ENCODE measurements around the gene FOXN3. TPM values are rescaled to one million over a fixed set of nuclear protein-coding genes. Genes with fewer than 3 reads are reported as not detected.
A peak's percentile ranks its signal among the peaks of the same experiment; 100 is the strongest.

The FOXN3 gene
- total RNA-seq, 2 donors from 2014 or later = 53.9 to 141 TPM

GRCh38 chr14:89435492-89435891 lies 18.5 kb upstream of the FOXN3 start:
- 86% methylated on average over 7 of the region's 7 CpGs for WGBS
- H3K36me3 ChIP-seq = no peaks in the 10 kb centered on the region
- no peak overlapping the region for H3K4me3 ChIP-seq
- DNase-seq (ENCODE audit: low spot score) = no peak
- no peaks in the 10 kb centered on the region for H3K27me3 ChIP-seq (replicated peaks; ENCODE audit: insufficient read depth)
- no peak overlapping the region for H3K27ac ChIP-seq
- intact Hi-C loops (cut with DNase I) = no loop called here
- TF ChIP-seq POLR2AphosphoS5 (IDR thresholded peaks at IDR 0.05) (no peak), CTCF (IDR thresholded peaks at IDR 0.05) (no peak), POLR2A (IDR thresholded peaks at IDR 0.05) (no peak)
- no peaks in the 10 kb centered on the region for H3K9me3 ChIP-seq
- H3K4me1 ChIP-seq (replicated peaks) = no peaks in the 10 kb centered on the region

GRCh38 chr14:89432226-89432625 lies 15.2 kb upstream of the FOXN3 start:
- Histone ChIP-seq H3K9me3 (no peaks in the 10 kb centered on the region), H3K36me3 (no peaks in the 10 kb centered on the region), H3K4me3 (no peak overlapping the region), H3K27ac (no peak overlapping the region), H3K4me1 (replicated peaks) (peaks cover 6% of the 10 kb centered on the region), H3K27me3 (replicated peaks; ENCODE audit: insufficient read depth) (no peaks in the 10 kb centered on the region)
- intact Hi-C loops (cut with DNase I) = no loop called here
- DNase-seq (ENCODE audit: low spot score) = no peak
- TF ChIP-seq POLR2AphosphoS5 (IDR thresholded peaks at IDR 0.05) = no peak
- TF ChIP-seq POLR2A (IDR thresholded peaks at IDR 0.05) = no peak
- no peak for TF ChIP-seq CTCF (IDR thresholded peaks at IDR 0.05)
- 67% methylated on average over 4 of the region's 4 CpGs for WGBS

- H3K27me3 ChIP-seq (replicated peaks; ENCODE audit: insufficient read depth) = no peaks in the 10 kb centered on the region
- intact Hi-C loops (cut with DNase I) = no loop called here
- H3K4me3 ChIP-seq = peak overlapping the region in 1 of 2 donors; percentile 4
- peak overlapping the region; percentile 59 to 69 for H3K27ac ChIP-seq
- 28% methylated on average over 9 of the region's 9 CpGs for WGBS
- TF ChIP-seq CTCF (IDR thresholded peaks at IDR 0.05) (no peak), POLR2A (IDR thresholded peaks at IDR 0.05) (no peak), POLR2AphosphoS5 (IDR thresholded peaks at IDR 0.05) (no peak)
- no peak for DNase-seq (ENCODE audit: low spot score)
- H3K9me3 ChIP-seq = no peaks in the 10 kb centered on the region
- peaks cover 6% of the 10 kb centered on the region for H3K4me1 ChIP-seq (replicated peaks)
- H3K36me3 ChIP-seq = no peaks in the 10 kb centered on the region
These were observed 13.6 kb upstream of the FOXN3 start for GRCh38 chr14:89430391-89431236.

- no peaks in the 10 kb centered on the region for H3K27me3 ChIP-seq (replicated peaks; ENCODE audit: insufficient read depth)
- WGBS = 5% methylated on average over 14 of the region's 14 CpGs
- H3K27ac ChIP-seq = peak overlapping the region; percentile 59 to 69
- H3K4me1 ChIP-seq (replicated peaks) = peaks cover 6% of the 10 kb centered on the region
- TF ChIP-seq POLR2A (IDR thresholded peaks at IDR 0.05) (no peak), CTCF (IDR thresholded peaks at IDR 0.05) (no peak), POLR2AphosphoS5 (IDR thresholded peaks at IDR 0.05) (peak; percentile 19)
- H3K9me3 ChIP-seq = no peaks in the 10 kb centered on the region
- no peak for DNase-seq (ENCODE audit: low spot score)
- no peaks in the 10 kb centered on the region for H3K36me3 ChIP-seq
- H3K4me3 ChIP-seq = peak overlapping the region in 1 of 2 donors; percentile 6
- intact Hi-C loops (cut with DNase I) = loop anchor here (10.0 kb wide), 2 partner anchors 195 to 275 kb away; no protein-coding TSS in a partner anchor
These were observed 12.5 kb upstream of the FOXN3 start for GRCh38 chr14:89429199-89430181.
